Activated CD8-positive, alpha-beta T cell treated with anti-CD3 and anti-CD28 coated beads, Interleukin-2, amount 10 ng/mL, durations not matched to agents 7 days and 5 days (primary cell): ENCODE results near the gene SRRT. TPM values are rescaled to one million over a fixed set of nuclear protein-coding genes. Genes with fewer than 3 reads are reported as not detected.

ENCODE experiments used
- ATAC-seq: fragments of 150-1000 bp; cut with Tn5 transposase; one replicate; pipeline ENCODE4 v1.10.0; 2021; ENCODE audit warnings: moderate library complexity
- CTCF ChIA-PET: fragments of 350-600 bp; sonication (Branson Sonifier 250); formaldehyde crosslinking; loops from one replicate; lab custom pipeline; 2021; ENCODE audit warnings: antibody characterized with exemption; lab: Charles Lee
- POLR2A ChIA-PET: fragments of 350-600 bp; sonication (Branson Sonifier 250); formaldehyde crosslinking; loops from one replicate; lab custom pipeline; 2021; ENCODE audit warnings: antibody characterized with exemption; lab: Charles Lee
- DNase-seq: peaks from one replicate; pipeline ENCODE4 v3.0.0-alpha.2; 2020
- H3K27ac Mint-ChIP-seq: one replicate; pipeline ENCODE4 v1.8.0; 2021; ENCODE audit warnings: mild to moderate bottlenecking, mixed read lengths
- H3K27me3 Mint-ChIP-seq: one replicate; pipeline ENCODE4 v1.8.0; 2021; ENCODE audit warnings: low read depth, mixed read lengths
- H3K36me3 Mint-ChIP-seq: one replicate; pipeline ENCODE4 v1.8.0; 2021; ENCODE audit warnings: low read depth, mixed read lengths
- H3K4me1 Mint-ChIP-seq: one replicate; pipeline ENCODE4 v1.8.0; 2021; ENCODE audit warnings: low read depth, mixed read lengths
- H3K4me3 Mint-ChIP-seq: one replicate; pipeline ENCODE4 v1.8.0; 2021; ENCODE audit warnings: mild to moderate bottlenecking, mixed read lengths
- H3K9me3 Mint-ChIP-seq: one replicate; pipeline ENCODE4 v1.8.0; 2022; ENCODE audit warnings: mixed read lengths; ENCODE audit not compliant: insufficient read depth
- total RNA-seq, 2 experiments: library from RNA; stranded (reverse); gene quantifications; one replicate each; pipeline ENCODE4 v1.2.3, GENCODE V29; 2021

Gene SRRT
- 100 to 1,000 TPM; 273 to 292 TPM for total RNA-seq

GRCh38 chr7:100874577-100875355 lies at the start of gene SRRT:
Gene SRRT, plus strand, starts transcription at chr7:100875103. Its CDS starts 488 bp downstream, at chr7:100875591.
- DNase-seq (peak; percentile 99), ATAC-seq (peak; percentile 93)
- peaks cover 55% of the 10 kb centered on the region for H3K4me1 Mint-ChIP-seq
- ChIA-PET CTCF (interaction anchor here (0.6 to 2.7 kb wide), 6 partner anchors 12 to 183 kb away, joined by 3 to 15 read pairs (median 4); partner anchors contain the start of genes SLC12A9 and UFSP1), POLR2A (interaction anchor here (0.5 to 6.6 kb wide), 28 partner anchors 8 to 1433 kb away, joined by 3 to 115 read pairs (median 3); partner anchors contain the start of genes FBXO24, MEPCE, PLOD3 and POP7)
- H3K9me3 Mint-ChIP-seq: no peaks in the 10 kb centered on the region
- H3K27ac Mint-ChIP-seq: peak within 1 kb of the TSS; percentile 99
- peak within 1 kb of the TSS; percentile 99 for H3K4me3 Mint-ChIP-seq
- no peaks in the 10 kb centered on the region for H3K27me3 Mint-ChIP-seq
- H3K36me3 Mint-ChIP-seq: peaks cover 71% of the 10 kb centered on the region

GRCh38 chr7:100825215-100825671 lies 49.7 kb upstream of the SRRT start:
- Mint-ChIP-seq H3K9me3 (no peaks in the 10 kb centered on the region), H3K27ac (no peak overlapping the region), H3K36me3 (no peaks in the 10 kb centered on the region), H3K4me1 (peaks cover 25% of the 10 kb centered on the region), H3K27me3 (peaks cover 34% of the 10 kb centered on the region), H3K4me3 (no peak overlapping the region)
- ChIA-PET CTCF (interaction anchor here (0.8 kb wide), 1 partner anchor 27 kb away, joined by 3 read pairs; the partner anchor contains the start of gene SLC12A9), POLR2A (no interaction called here)
- ATAC-seq (no peak), DNase-seq (no peak)

GRCh38 chr7:100825751-100826513 lies 49.0 kb upstream of the SRRT start:
- H3K36me3 Mint-ChIP-seq: no peaks in the 10 kb centered on the region
- peaks cover 38% of the 10 kb centered on the region for H3K27me3 Mint-ChIP-seq
- CTCF ChIA-PET: interaction anchor here (0.8 kb wide), 1 partner anchor 27 kb away, joined by 3 read pairs; the partner anchor contains the start of gene SLC12A9
- H3K27ac Mint-ChIP-seq: no peak overlapping the region
- POLR2A ChIA-PET: no interaction called here
- ATAC-seq (no peak), DNase-seq (no peak)
- peaks cover 25% of the 10 kb centered on the region for H3K4me1 Mint-ChIP-seq
- no peak overlapping the region for H3K4me3 Mint-ChIP-seq
- no peaks in the 10 kb centered on the region for H3K9me3 Mint-ChIP-seq

GRCh38 chr7:100826514-100827329 lies 48.2 kb upstream of the SRRT start:
- POLR2A ChIA-PET: no interaction called here
- H3K4me3 Mint-ChIP-seq: peak overlapping the region; percentile 6
- no peaks in the 10 kb centered on the region for H3K9me3 Mint-ChIP-seq
- H3K27me3 Mint-ChIP-seq: peaks cover 39% of the 10 kb centered on the region
- CTCF ChIA-PET: interaction anchor here (1.6 kb wide), 1 partner anchor 26 kb away, joined by 6 read pairs; the partner anchor contains the start of gene SLC12A9
- ATAC-seq: peak; percentile 57
- H3K4me1 Mint-ChIP-seq: peaks cover 25% of the 10 kb centered on the region
- no peaks in the 10 kb centered on the region for H3K36me3 Mint-ChIP-seq
- H3K27ac Mint-ChIP-seq: no peak overlapping the region
- no peak for DNase-seq

- POLR2A ChIA-PET: no interaction called here
- H3K27me3 Mint-ChIP-seq: peaks cover 39% of the 10 kb centered on the region
Observed at GRCh38 chr7:100827330-100828226, 47.3 kb upstream of the SRRT start, which contains the start of gene EPHB4. Gene EPHB4, minus strand, starts transcription at chr7:100827523. Its CDS starts 493 bp downstream, at chr7:100827030.

GRCh38 chr7:100829150-100829716 lies 45.7 kb upstream of the SRRT start:
- Mint-ChIP-seq H3K27me3 (peaks cover 39% of the 10 kb centered on the region), H3K4me3 (no peak overlapping the region), H3K4me1 (peaks cover 25% of the 10 kb centered on the region), H3K36me3 (no peaks in the 10 kb centered on the region), H3K27ac (no peak overlapping the region), H3K9me3 (no peaks in the 10 kb centered on the region)
- ATAC-seq (no peak), DNase-seq (no peak)
- ChIA-PET POLR2A (no interaction called here), CTCF (interaction anchor here (1.3 to 2.0 kb wide), 2 partner anchors 23 to 30 kb away, joined by 3 to 5 read pairs; partner anchors contain the start of gene SLC12A9)

More at GRCh38 chr7:100827330-100828226, 47.3 kb upstream of the SRRT start, which contains the start of gene EPHB4:
- Mint-ChIP-seq H3K27ac (no peak within 1 kb of the TSS), H3K4me1 (peaks cover 25% of the 10 kb centered on the region), H3K9me3 (no peaks in the 10 kb centered on the region), H3K36me3 (no peaks in the 10 kb centered on the region), H3K4me3 (peak within 1 kb of the TSS; percentile 36)
- CTCF ChIA-PET: interaction anchor here (0.7 to 2.0 kb wide), 3 partner anchors 25 to 244 kb away, joined by 3 to 6 read pairs (median 5); partner anchors contain the start of gene SLC12A9
- DNase-seq (no peak), ATAC-seq (peak; percentile 55)

- POLR2A ChIA-PET: no interaction called here
- Mint-ChIP-seq H3K27ac (no peak overlapping the region), H3K4me3 (no peak overlapping the region), H3K27me3 (peaks cover 33% of the 10 kb centered on the region), H3K36me3 (no peaks in the 10 kb centered on the region), H3K4me1 (peaks cover 23% of the 10 kb centered on the region), H3K9me3 (no peaks in the 10 kb centered on the region)
- CTCF ChIA-PET: no interaction called here
- no peak for ATAC-seq
- DNase-seq: no peak
Observed at GRCh38 chr7:100830396-100830795, 44.5 kb upstream of the SRRT start.

- peaks cover 21% of the 10 kb centered on the region for H3K27me3 Mint-ChIP-seq
- ChIA-PET CTCF (interaction anchor here (0.9 to 1.4 kb wide), 3 partner anchors 19 to 253 kb away, joined by 3 to 7 read pairs (median 3); partner anchors contain the start of genes SLC12A9 and TRIM56), POLR2A (no interaction called here)
- no peaks in the 10 kb centered on the region for H3K36me3 Mint-ChIP-seq
- ATAC-seq: no peak
- H3K9me3 Mint-ChIP-seq: no peaks in the 10 kb centered on the region
- no peak overlapping the region for H3K4me3 Mint-ChIP-seq
- DNase-seq: no peak
- H3K27ac Mint-ChIP-seq: no peak overlapping the region
- peaks cover 22% of the 10 kb centered on the region for H3K4me1 Mint-ChIP-seq
Observed at GRCh38 chr7:100832281-100832633, 42.6 kb upstream of the SRRT start.

- ChIA-PET CTCF (interaction anchor here (1.2 to 1.5 kb wide), 3 partner anchors 16 to 131 kb away, joined by 3 to 7 read pairs (median 5); partner anchors contain the start of gene SLC12A9), POLR2A (no interaction called here)
- peak overlapping the region; percentile 52 for H3K27ac Mint-ChIP-seq
- H3K4me3 Mint-ChIP-seq: no peak overlapping the region
- no peaks in the 10 kb centered on the region for H3K9me3 Mint-ChIP-seq
- no peaks in the 10 kb centered on the region for H3K27me3 Mint-ChIP-seq
- ATAC-seq (no peak), DNase-seq (no peak)
- H3K36me3 Mint-ChIP-seq: no peaks in the 10 kb centered on the region
- peaks cover 16% of the 10 kb centered on the region for H3K4me1 Mint-ChIP-seq
Observed at GRCh38 chr7:100835903-100836811, 38.7 kb upstream of the SRRT start.
